SIG-M5 treated with dmso at 0.1 percent for 504 hours (cell line): ENCODE results near the gene PPP1R14C.
"Not testable (repeated sequence)": the region's sequence is repeated elsewhere in the genome, so short reads cannot be mapped to it uniquely, and the experiment has no call there.

Source experiments
- DNase-seq: peaks from one replicate; lab custom pipeline; 2025; ENCODE audit not compliant: unreplicated experiment; lab: John Stamatoyannopoulos, UW

PPP1R14C gene

DNA sequence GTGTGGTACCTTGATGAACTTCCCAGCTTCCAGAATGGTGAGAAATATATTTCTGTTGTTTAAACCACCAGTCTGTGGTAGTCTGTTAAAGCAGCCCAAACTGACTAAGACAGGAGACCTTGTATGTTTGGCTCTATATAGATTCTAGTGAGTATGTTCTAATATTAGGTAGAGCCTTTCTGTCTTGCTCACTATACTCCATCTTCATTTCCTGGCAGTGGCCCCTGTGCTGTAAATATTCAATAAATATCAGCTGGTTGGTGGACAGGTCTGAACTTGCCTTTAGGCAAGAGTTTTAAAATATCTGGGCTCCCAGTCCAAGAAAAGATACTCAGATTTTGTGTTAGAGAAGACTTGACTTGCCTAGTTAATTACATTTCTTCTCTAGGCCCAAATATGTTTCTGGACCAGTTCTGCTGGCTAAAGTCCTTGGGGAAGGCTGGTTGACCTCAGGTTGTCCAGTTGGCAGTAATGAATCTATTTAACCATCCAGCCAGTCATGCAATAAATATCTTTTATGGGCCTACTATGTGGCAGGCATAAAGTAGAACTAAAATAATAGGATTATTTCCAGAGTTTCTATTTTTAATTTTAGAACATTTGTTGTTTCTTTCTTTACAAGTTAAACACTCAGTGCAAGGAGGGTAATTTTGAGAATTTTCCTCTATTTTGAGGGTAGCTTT, 22.3 kb downstream of the PPP1R14C start:
- DNase-seq = no peak

DNA sequence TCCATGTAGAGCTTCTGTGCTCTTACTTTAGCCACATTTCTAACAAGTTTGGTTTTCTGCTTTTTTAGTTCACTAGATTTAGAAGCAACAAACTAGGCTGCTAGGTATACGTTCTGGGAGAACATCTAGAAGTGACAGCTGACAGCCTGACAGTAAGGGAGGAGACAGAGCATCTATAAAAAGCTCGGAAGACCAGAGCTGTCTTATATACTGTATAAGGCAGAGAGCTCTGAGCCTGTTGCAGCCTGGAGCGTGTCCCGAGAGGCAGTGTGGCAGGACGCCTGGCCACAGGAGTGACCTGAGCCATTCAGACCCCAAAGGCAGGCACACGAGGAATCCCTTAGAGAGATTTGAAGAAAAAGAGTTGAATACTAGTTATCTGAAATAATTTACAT, 24.6 kb downstream of the PPP1R14C start:
- DNase-seq = no peak

DNA sequence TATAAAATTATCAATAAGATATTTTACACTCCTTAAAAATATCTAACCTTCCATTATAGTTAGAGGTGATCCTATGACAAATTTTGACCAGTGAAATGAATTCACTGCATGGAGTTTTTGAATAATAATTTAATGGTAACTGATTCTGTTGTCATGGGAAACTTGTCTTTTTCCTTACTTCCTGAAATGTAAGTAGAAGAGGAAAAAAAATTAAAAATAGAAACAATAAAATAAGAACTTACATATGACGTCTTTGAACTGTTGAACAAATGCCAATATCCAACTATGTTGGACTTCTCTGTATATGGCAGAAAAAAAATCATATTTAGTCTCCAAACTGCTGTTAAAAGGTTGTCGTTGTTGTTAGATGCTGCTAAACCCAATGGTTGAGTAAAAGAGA, 26.3 kb downstream of the PPP1R14C start:
- no peak for DNase-seq

DNA sequence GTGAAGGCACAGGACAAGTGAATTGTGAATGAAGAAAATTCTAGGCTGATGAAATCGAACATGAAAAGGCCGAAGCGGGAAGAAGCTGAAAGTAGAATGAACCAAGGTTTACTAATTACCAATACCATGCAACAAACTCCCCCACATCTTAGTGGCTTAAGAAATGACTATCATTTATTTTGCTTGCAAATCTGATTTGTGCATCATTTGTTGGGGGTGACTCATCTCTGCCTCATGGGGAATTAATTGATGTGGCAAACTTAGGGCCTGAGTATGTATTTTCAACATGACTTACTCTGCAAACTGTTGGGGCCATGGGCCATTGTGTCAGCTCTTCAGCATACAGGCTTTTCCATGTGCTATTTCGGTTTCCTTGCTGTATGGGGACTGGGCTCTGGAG, 26.8 kb downstream of the PPP1R14C start:
- DNase-seq = no peak

DNA sequence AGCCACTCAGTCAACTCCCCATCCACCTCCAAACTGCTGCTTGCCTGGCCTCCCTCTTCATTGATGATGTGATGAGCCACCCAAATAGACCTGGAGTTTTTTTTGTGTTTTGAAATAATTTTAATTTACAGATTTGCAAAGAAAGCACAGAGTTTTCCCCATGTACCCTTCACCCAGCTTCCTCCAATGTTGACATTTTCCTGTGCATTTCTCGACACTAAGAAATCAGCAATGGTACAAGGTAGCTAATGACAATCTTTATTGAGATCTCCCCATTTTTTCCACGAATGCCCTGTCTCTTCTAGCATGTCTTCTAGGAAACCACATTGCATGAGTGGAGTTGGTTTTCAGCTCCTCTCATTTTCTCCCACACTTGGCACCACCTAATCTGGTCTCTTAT, 30.1 kb downstream of the PPP1R14C start:
- DNase-seq = no peak

DNA sequence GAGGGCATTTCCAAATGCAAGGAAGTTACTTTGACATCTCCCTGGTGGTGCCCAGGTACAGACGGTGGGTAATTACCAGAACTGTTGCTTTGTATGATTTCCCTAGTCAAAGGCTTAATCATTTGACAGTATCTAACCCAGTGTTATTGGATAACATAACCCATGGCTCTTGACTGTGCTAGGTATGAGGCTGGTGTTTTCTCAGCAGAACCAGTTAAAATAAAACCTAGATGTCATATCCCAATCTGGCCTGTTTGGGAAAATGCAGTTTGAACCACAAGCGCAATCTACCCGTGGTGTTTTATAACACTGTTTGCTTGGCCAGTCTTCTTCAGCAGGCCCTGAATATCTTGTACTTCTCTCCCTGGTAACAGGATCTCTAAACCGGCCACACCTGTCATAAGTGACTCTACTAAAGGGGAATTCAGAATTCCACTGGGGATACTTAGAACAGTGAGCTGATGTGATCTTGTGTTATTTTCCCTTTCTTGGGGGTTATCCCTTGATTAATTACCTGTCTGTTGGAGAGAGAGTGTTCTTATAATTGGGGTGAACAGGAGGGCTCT, 32.8 kb downstream of the PPP1R14C start:
- no peak for DNase-seq

DNA sequence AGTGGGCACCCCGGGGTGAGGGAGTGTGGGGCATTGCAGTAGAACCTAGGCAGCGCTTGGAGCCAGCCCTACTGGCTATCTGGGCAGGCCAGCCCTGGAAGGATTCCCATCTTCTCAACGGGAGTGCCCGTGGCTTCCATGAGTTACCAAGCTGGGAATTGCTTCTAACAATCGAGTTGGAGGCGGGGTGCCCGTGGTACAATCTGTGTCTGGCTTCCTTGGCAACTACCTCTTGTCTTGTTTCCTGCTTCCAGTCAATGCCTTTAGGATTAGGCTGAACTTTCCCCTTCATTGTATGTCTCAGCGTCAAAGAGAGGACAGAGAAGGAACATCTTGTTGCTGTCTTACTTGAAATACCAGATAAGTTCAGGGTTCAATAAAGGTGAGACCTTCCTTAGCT, 33.3 kb downstream of the PPP1R14C start:
- no peak for DNase-seq

DNA sequence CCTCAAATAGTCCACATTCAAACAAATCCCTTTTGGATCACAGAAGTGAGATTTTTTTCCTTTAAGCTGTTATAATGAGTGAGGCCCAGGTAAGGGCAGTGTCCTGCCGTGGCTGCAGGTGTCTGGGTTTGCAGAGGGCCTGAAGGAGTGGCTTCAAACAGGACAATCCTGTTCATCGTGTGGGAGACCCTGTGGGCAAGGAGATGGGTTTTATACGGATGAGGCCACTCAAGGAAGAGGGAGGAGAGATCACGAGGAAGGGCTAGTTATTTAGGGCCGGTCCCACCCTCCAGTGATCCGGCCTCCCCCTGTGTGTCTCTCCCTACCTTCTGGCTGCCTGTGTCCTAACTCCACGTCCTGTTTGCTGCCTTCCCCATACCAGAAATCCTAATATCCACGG, 33.8 kb downstream of the PPP1R14C start:
- no peak for DNase-seq

DNA sequence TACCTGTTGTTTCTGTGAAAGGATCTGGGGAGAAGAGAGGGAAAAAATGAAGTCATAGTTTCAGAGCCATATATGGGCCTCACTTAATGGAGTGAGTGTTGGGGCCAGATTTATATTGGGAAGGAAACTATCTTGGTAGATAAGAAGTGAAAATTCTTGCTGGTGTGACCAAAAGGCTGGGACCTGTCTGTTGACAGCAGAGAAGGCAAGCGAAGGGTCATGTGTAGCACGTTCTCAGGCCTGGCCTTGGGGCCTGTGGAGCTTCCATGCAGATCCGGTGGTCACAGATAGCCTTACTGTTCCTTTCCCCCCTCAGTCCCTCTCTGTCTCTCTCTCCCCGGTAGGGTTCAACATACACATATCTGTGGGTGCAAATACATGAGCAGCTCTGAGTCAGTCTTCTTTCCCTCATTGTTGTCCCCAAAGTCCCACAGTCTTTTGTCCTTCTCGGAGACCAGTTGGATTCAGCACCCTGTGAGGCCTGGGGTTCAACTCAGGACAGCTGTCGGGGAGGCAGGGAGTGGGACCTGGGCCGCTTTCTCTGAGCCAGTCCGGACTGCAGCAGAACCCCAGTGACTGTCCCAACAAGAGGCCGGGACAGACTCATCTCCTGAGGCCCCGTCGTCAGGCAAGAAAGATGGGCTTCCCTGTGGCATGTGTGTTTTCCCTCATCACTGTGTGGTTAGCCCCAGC, 34.6 kb downstream of the PPP1R14C start:
- DNase-seq = no peak

DNA sequence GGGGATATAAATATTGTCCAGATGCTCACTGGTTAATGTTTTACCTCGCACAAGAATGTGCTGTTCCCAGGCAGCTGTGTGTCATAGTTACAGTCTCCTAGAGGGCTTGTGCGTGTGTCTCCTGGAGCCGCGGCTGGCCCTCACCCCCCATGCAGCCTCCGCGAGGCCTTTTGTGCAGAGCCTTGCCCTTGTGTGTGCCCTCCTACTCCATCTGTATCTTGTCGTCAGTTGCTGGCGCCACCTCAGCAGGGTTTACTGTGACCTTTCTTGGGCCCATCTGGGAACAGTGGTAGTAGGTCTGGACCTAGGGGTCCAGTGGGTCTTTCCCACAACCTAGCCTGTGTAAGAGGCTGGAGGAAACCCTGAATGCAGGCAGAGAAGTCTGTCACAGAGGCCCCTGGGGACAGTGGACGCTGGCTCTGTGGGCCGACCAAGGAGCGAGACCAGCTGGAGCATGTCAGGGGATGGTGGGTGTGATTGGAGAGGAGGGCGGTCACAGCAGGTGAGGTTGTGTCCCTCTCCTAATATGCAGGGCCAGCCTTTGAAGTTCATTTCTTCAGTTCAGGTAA, 35.2 kb downstream of the PPP1R14C start:
- no peak for DNase-seq

DNA sequence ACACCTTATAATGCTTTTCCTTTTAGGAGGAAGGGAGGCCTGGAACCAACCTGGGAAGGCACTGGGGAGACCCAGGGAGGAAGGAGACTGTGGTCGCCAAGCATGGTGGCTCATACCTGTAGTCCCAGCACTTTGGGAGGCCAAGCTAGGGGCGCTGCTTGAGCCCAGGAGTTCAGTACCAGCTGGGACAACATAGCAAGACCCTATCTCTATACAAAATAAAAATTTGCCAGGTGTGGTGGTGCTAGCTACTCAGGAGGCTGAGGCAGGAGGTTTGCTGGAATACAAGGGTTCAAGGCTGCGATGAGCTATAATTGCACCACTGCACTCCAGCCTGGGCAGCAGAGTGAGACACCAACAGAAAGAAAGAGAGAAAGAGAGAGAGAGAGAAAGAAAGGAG, 36.2 kb downstream of the PPP1R14C start:
- DNase-seq = no peak

DNA sequence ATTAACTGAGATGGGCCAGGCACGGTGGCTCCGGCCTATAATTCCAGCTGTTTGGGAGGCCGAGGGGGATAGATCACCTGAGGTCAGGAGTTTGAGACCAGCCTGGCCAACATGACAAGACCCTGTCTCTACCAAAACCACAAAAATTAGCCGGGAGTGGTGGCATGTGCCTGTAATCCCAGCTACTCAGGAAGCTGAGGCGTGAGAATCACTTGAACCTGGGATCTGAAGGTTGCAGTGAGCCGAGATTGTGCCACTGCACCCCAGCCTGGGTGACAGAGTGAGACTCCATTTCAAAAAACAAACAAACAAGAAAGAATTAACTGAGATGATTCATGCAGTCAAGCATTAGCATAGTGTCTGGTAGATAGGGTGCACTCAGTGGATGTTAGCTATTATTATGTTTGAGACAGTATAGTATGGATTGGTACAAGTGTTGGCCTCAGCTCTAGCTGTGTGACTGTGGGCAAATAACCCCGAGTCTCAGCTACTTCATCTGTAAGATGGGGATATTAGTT, 37.1 kb downstream of the PPP1R14C start:
- DNase-seq = not testable (repeated sequence)

DNA sequence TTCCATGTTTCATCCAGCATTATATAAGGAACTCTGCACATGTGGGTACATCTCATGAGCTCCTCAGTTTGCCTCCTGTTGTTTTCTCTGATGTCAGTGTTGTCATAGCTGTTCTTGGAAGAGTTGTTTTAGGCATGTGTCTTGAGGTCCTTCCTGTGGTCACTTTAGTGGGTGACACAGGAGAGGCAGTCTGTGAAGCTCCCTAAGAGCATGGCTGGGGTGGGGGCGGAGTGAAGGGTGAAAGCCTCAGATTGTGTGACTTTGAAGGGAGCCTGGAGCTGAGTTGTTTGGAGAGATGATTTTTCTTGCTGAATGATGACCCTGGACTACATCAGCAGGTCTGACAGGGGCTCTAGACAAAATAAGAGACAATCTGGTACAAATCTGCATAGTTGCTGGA, 37.7 kb downstream of the PPP1R14C start:
- DNase-seq = no peak

DNA sequence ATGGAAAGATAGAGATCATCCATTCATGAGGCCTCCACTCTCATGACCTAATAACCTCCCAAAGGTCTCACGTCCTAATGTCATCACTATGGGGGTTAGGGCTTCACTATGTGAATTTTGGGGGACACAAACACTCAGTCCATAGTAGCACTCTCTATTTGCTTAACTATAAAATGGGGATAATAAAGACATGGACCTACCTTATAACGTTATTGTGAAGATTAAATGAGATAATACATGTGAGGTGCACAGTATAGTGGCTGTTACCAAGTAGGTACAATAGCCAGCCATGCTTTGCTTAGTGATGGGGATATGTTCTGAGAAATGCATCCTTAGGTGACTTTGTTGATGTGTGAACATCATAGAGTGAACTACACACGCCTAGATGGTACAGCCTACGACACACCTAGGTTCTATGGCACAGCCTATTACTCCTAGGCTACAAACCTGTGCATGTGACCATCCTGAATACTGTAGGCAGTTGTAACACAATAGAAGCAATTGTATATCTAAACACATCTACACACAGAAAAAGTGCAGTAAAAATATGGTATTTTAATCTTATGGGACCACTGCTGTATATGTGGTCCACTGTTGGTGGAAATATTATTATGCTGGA, 39.7 kb downstream of the PPP1R14C start:
- DNase-seq = no peak

DNA sequence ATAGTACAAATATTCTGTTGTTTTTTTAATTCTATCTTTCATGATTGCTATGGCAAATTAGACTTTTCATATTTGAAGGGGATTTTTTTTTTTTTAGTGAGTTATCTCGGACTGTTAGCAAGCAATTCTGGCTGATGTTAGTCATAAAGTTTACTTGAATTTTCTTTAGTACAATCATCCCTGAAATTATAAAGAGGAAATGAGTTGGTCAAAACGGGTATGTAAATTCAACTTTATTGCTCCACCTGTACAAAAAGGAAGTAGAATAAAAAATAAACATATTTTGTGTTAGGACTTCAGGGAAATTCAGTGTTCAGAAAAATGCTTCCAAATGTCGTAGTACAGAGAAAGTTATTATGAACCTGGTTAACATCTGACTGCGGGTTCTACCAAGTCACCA, 40.3 kb downstream of the PPP1R14C start:
- no peak for DNase-seq

DNA sequence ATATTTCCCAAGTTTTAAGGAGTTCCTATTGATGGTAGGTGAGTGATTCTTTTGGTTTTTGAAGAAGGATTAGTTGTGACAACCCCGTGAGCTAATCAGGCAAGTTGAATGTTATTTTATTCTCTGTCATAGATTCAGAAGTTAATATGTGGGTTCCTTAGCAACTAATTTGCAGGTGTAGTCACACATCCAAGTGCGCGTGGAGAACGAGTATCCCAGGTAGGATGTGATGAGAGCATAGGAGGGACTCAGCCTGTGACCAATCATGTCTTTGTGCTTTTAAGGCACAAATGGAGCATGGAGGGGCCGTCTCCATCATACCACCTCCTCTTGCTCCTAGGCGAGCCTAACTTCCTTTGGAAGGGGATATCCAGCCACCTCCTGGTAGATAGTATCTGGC, 41.1 kb downstream of the PPP1R14C start:
- DNase-seq = no peak

DNA sequence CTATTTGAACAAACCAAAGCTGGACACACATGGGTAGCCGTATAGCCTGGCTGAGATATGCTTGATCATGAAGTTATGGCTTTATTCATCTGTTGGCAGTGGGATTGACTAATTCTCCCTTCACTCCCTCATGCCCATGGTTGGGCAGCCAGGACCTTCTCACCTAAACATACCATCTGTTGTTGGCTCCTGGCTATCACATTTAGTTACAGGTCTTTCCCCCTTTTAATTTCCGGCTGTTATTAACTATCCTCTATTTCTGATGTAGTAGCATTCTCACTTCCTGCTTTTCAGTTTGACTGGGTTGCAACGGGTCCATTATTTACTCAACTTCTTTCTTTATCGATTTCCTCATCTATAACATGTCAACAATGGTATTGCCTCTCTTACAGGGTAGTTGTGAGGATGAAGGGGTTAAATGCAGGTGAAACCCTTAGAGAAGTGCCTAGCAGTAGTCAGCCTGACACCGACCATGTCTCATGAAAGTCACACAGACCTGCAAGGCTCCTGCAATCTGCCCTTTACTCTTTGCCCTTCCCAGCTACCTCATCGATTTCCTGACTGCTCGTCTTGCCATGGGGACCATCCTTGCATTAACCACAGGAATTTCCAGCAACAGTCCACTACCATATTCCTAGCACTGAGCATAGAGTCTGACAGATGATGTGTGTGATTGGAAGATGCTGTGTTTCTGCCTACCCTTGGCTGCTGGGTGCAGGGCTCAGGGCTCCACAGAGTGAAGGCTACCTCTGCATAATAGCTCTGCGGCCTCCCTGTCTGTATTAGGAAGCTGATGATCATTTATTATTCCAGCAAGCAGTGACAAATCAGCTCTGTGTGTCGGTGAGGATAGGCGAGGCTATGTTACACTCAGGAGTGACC, 42.2 kb downstream of the PPP1R14C start:
- DNase-seq = no peak

DNA sequence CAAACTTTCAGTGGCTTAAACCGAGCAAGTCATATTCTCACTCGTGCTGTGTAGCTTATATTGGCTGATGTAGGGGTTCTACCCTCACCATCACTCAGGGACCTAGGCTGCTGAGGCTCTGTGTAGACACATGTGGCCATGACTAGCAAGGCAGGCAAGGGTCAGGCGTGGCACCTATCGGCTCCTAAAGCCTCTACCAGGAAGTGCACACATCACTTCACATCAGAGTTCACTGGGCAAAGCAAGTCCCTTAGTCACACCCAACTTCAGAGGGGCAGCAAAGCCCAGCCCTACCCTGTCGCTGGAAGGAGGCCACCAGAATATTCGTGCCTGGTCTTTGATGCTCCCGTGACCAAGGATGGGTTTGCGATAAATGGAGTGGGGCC, 42.9 kb downstream of the PPP1R14C start:
- DNase-seq = no peak

DNA sequence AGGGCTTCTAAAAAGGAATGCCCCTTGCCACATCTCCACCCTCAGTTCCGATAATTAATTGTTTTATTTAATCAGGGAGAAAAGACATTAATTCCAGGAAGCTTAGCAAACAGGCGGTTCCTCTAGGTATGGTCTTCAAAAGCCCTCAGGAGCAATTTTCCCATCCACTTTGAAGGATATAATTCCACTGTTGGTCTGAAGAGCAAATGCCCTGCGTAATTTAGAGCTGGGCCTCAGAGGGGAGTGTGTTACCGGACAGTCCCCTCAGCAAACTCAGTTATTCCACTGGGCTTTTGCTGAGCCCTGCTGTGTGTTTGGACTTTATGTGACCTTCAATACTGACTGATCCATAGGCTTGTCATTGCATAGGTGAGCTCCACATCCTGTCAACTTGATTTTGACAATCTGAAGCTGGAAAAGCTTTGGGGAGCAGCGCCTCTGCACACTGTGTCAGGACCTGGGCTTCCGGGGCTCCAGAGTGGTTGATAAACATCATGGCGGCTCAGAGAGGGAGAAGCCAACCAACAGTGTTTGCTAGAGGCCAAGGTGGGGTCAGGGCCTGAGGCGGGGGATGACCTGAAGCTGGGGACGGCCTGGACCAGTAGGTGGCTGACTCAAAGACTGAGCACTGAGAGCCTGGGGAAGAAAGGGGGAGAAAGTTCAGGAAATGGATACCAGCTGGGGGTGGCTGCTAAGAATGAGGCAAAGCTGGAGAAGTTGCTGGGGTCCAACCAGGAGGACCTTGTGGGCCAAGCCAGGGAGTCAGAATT, 43.5 kb downstream of the PPP1R14C start:
- no peak for DNase-seq

DNA sequence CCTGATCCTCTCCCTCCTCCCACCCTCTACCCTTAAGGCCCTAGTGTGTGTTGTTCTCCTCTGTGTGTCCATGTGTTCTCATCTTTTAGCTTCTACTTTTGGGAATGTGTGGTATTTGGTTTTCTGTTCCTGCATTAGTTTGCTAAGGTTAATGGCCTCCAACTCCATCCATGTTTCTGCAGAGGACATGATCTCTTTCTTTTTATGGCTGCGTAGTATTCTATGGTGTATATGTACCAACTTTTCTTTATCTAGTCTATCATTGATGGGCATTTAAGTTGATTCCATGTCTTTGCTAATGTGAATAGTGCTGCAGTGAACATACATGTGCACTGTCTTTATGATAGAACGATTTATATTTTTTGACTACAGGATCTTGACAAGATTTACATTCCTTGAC, 44.6 kb downstream of the PPP1R14C start:
- DNase-seq = not testable (repeated sequence)
